H9 (cell line): ENCODE data around the gene CDYL2. TPM values are rescaled to one million over a fixed set of nuclear protein-coding genes. Genes with fewer than 3 reads are reported as not detected.

Source experiments
- DNase-seq: peaks from one replicate; pipeline ENCODE4 v3.0.0-alpha.2; 2017
- H2AFZ ChIP-seq: one replicate; pipeline ENCODE4 v1.6.1; 2013; ENCODE audit warnings: mild to moderate bottlenecking, low read length, control low read depth, moderate library complexity
- H2AK5ac ChIP-seq: 2 replicates; pipeline ENCODE4 v1.6.1; 2013; ENCODE audit warnings: low read length, control low read depth, mixed read lengths; ENCODE audit not compliant: insufficient read length
- H2BK120ac ChIP-seq: one replicate; pipeline ENCODE4 v1.6.1; 2013; ENCODE audit warnings: low read depth, mild to moderate bottlenecking, low read length, control low read depth, inconsistent platforms; ENCODE audit not compliant: poor library complexity, severe bottlenecking
- H2BK12ac ChIP-seq: 2 replicates; pipeline ENCODE4 v1.6.1; 2013; ENCODE audit warnings: low read length, control low read depth, mixed read lengths, low read depth; ENCODE audit not compliant: insufficient read length
- H2BK15ac ChIP-seq: 2 replicates; pipeline ENCODE4 v1.6.1; 2013; ENCODE audit warnings: low read depth, low read length, control low read depth
- H2BK20ac ChIP-seq: one replicate; pipeline ENCODE4 v1.6.1; 2013; ENCODE audit warnings: low read depth, mild to moderate bottlenecking, low read length, control low read depth, inconsistent platforms; ENCODE audit not compliant: poor library complexity, severe bottlenecking
- H2BK5ac ChIP-seq: 2 replicates; pipeline ENCODE4 v1.6.1; 2013; ENCODE audit warnings: low read length, control low read depth, mixed read lengths; ENCODE audit not compliant: insufficient read length
- H3K14ac ChIP-seq: 2 replicates; pipeline ENCODE4 v1.6.1; 2013; ENCODE audit warnings: low read length, control low read depth; ENCODE audit not compliant: insufficient read depth
- H3K18ac ChIP-seq: 2 replicates; pipeline ENCODE4 v1.6.1; 2013; ENCODE audit warnings: low read depth, mild to moderate bottlenecking, mixed read lengths, low read length, control low read depth; ENCODE audit not compliant: insufficient read length
- H3K23ac ChIP-seq: 2 replicates; pipeline ENCODE4 v1.6.1; 2013; ENCODE audit warnings: low read length, control low read depth, mixed read lengths, low read depth; ENCODE audit not compliant: insufficient read length
- H3K23me2 ChIP-seq: 2 replicates; pipeline ENCODE4 v1.6.1; 2013; ENCODE audit warnings: low read depth, mild to moderate bottlenecking, mixed read lengths, low read length, control low read depth; ENCODE audit not compliant: insufficient read length, poor library complexity, severe bottlenecking
- H3K27ac ChIP-seq: 2 replicates; pipeline ENCODE4 v1.5.1; 2013; ENCODE audit warnings: low read length, control low read depth, mixed read lengths, low read depth; ENCODE audit not compliant: insufficient read length
- H3K27me3 ChIP-seq: 2 replicates; pipeline ENCODE4 v1.6.1; 2013; ENCODE audit warnings: low read length, control low read depth, inconsistent platforms; ENCODE audit not compliant: insufficient read depth
- H3K4ac ChIP-seq: 2 replicates; pipeline ENCODE4 v1.6.1; 2013; ENCODE audit warnings: low read depth, mild to moderate bottlenecking, control low read depth, inconsistent platforms, low read length, moderate library complexity
- H3K4me1 ChIP-seq: 2 replicates; pipeline ENCODE4 v1.6.1; 2013; ENCODE audit warnings: low read length, control low read depth, inconsistent platforms; ENCODE audit not compliant: insufficient read depth
- H3K4me2 ChIP-seq: 2 replicates; pipeline ENCODE4 v1.6.1; 2013; ENCODE audit warnings: low read length, control low read depth, mixed read lengths; ENCODE audit not compliant: insufficient read length, insufficient read depth
- H3K56ac ChIP-seq: 2 replicates; pipeline ENCODE4 v1.6.1; 2013; ENCODE audit warnings: low read depth, mild to moderate bottlenecking, mixed read lengths, low read length, control low read depth; ENCODE audit not compliant: insufficient read length
- H3K79me1 ChIP-seq: 2 replicates; pipeline ENCODE4 v1.6.1; 2013; ENCODE audit warnings: low read depth, mild to moderate bottlenecking, moderate library complexity, low read length, control low read depth, inconsistent platforms; ENCODE audit not compliant: insufficient read depth, poor library complexity, severe bottlenecking
- H3K79me2 ChIP-seq: 2 replicates; pipeline ENCODE4 v1.6.1; 2013; ENCODE audit warnings: low read length, control low read depth, inconsistent platforms; ENCODE audit not compliant: insufficient read depth
- H3K9ac ChIP-seq: 2 replicates; pipeline ENCODE4 v1.6.1; 2013; ENCODE audit warnings: low read length, control low read depth, mixed read lengths; ENCODE audit not compliant: insufficient read length; ENCODE audit errors: extremely low read depth
- H3K9me3 ChIP-seq: one replicate; pipeline ENCODE4 v1.6.1; 2013; ENCODE audit warnings: low read depth, low read length, inconsistent platforms; ENCODE audit not compliant: control insufficient read depth
- H3T11ph ChIP-seq: one replicate; pipeline ENCODE4 v1.6.1; 2013; ENCODE audit warnings: mild to moderate bottlenecking, low read length, control low read depth, inconsistent platforms
- H4K20me1 ChIP-seq: one replicate; pipeline ENCODE4 v1.6.1; 2013; ENCODE audit not compliant: control insufficient read depth, insufficient read length, insufficient read depth
- H4K5ac ChIP-seq: 2 replicates; pipeline ENCODE4 v1.6.1; 2013; ENCODE audit warnings: low read depth, mild to moderate bottlenecking, mixed read lengths, low read length, control low read depth; ENCODE audit not compliant: insufficient read length
- H4K8ac ChIP-seq: replicated peaks from 2 replicates; pipeline ENCODE4 v1.6.1; 2013; ENCODE audit warnings: low read length, control low read depth, mixed read lengths, low read depth; ENCODE audit not compliant: insufficient read length
- H4K91ac ChIP-seq: 2 replicates; pipeline ENCODE4 v1.6.1; 2013; ENCODE audit warnings: low read depth, mild to moderate bottlenecking, moderate library complexity, mixed read lengths, low read length, control low read depth; ENCODE audit not compliant: insufficient read length
- H3K27ac Mint-ChIP-seq, 3 experiments: 2 replicates in 2 of 3; 3 replicates in 1 of 3; pipeline ENCODE4 v1.8.0; 2020 to 2021; ENCODE audit warnings: mixed read lengths in 3 of 3, mild to moderate bottlenecking in 1 of 3, moderate library complexity in 1 of 3
- H3K27me3 Mint-ChIP-seq: 2 replicates; pipeline ENCODE4 v1.8.0; 2021; ENCODE audit warnings: low read depth, mild to moderate bottlenecking, moderate library complexity, mixed read lengths
- H3K36me3 Mint-ChIP-seq, 3 experiments: 2 replicates in 2 of 3; 3 replicates in 1 of 3; pipeline ENCODE4 v1.8.0; 2020 to 2021; ENCODE audit warnings: low read depth in 3 of 3, mixed read lengths in 3 of 3; ENCODE audit not compliant: insufficient read depth in 1 of 3
- H3K4me1 Mint-ChIP-seq, 2 experiments: 2 replicates each; pipeline ENCODE4 v1.8.0; 2020; ENCODE audit warnings: mixed read lengths in 2 of 2
- H3K4me3 Mint-ChIP-seq, 2 experiments: 2 replicates in 1 of 2; 3 replicates in 1 of 2; pipeline ENCODE4 v1.8.0; 2020 to 2021; ENCODE audit warnings: mild to moderate bottlenecking in 2 of 2, mixed read lengths in 2 of 2, moderate library complexity in 1 of 2
- H3K9me3 Mint-ChIP-seq, 2 experiments: 2 replicates in 1 of 2; 3 replicates in 1 of 2; pipeline ENCODE4 v1.8.0; 2020; ENCODE audit warnings: mild to moderate bottlenecking in 2 of 2, mixed read lengths in 2 of 2, moderate library complexity in 1 of 2
- whole genome bisulfite sequencing: extraction: QIAGEN DNeasy Blood & Tissue Kit; methylation state at CpG from one replicate; pipeline ENCODE4 v1.1.7; 2013; ENCODE audit warnings: missing lambda C conversion rate, low lambda C conversion rate, mixed read lengths; ENCODE audit not compliant: insufficient read length; ENCODE audit errors: extremely low coverage; 5-methylcytosine and 5-hydroxymethylcytosine counted together
- total RNA-seq: library from RNA; stranded (reverse); gene quantifications from 2 replicates; pipeline ENCODE4 v1.2.1, GENCODE V29; 2021
- TF ChIP-seq, protein P1 (sequence below): fragments of 200-600 bp; sonication (generic); conservative IDR thresholded peaks from 3 replicates; pipeline ENCODE4 v1.8.0; 2021; ENCODE audit warnings: antibody characterized with exemption, mild to moderate bottlenecking

The CDYL2 gene
- total RNA-seq, 1 experiment from 2014 or later: 4.2 TPM

DNA sequence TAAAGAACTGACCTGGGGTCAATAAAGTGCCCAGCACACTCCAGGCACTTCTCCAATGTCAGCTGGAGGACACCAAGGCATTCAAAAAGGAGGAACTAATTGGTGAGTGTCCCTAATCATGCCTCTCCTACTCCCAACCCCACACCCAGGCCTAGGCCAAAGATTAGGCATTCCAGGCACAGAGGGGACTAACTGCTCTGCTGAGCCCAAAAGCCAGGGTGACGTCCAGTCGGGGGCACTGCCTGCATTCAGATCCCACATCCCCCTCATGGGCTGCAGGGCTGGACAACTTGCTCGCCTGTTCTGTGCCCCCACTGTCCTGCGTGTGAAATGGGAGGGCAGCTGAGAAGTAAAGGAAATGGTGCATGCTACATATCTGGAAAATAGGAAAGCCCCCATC is 148.2 kb downstream of the CDYL2 start:
- H2AK5ac ChIP-seq: no peak overlapping the region
- H3K14ac ChIP-seq: no peak overlapping the region
- H3T11ph ChIP-seq: no peak overlapping the region
- Mint-ChIP-seq H3K4me3 (no peak overlapping the region), H3K4me1 (0 out of 4 replicates have a peak, but pooled peaks cover 0 to 4% of the 10 kb centered on the region in 2 experiments), H3K27me3 (peaks cover 3% of the 10 kb centered on the region; the same call in 1 of the 2 replicates), H3K36me3 (peaks cover 0 to 5% (median 0%) of the 10 kb centered on the region in 3 experiments; a peak in 1 of 7 replicates), H3K9me3 (peaks cover 10 to 12% of the 10 kb centered on the region in 2 experiments; a peak in 4 of 5 replicates), H3K27ac (no peak overlapping the region)
- H3K79me1 ChIP-seq: no peaks in the 10 kb centered on the region
- no peak overlapping the region for H2BK12ac ChIP-seq
- no peak overlapping the region for H2BK15ac ChIP-seq
- no peak for DNase-seq
- no peak overlapping the region for H2AFZ ChIP-seq
- no peak overlapping the region for H2BK20ac ChIP-seq
- no peak overlapping the region for H2BK5ac ChIP-seq
- H3K27ac ChIP-seq: no peak overlapping the region
- H3K79me2 ChIP-seq: no peaks in the 10 kb centered on the region
- no peak overlapping the region for H3K23ac ChIP-seq
- H3K27me3 ChIP-seq: no peaks in the 10 kb centered on the region
- H4K5ac ChIP-seq: no peak overlapping the region
- WGBS: no CpG with 5 or more reads among the region's 4 CpGs
- no peak overlapping the region for H3K4ac ChIP-seq
- no peak overlapping the region for H3K9ac ChIP-seq
- TF ChIP-seq, protein P1, sequence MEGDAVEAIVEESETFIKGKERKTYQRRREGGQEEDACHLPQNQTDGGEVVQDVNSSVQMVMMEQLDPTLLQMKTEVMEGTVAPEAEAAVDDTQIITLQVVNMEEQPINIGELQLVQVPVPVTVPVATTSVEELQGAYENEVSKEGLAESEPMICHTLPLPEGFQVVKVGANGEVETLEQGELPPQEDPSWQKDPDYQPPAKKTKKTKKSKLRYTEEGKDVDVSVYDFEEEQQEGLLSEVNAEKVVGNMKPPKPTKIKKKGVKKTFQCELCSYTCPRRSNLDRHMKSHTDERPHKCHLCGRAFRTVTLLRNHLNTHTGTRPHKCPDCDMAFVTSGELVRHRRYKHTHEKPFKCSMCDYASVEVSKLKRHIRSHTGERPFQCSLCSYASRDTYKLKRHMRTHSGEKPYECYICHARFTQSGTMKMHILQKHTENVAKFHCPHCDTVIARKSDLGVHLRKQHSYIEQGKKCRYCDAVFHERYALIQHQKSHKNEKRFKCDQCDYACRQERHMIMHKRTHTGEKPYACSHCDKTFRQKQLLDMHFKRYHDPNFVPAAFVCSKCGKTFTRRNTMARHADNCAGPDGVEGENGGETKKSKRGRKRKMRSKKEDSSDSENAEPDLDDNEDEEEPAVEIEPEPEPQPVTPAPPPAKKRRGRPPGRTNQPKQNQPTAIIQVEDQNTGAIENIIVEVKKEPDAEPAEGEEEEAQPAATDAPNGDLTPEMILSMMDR: no peak
- no peak overlapping the region for H2BK120ac ChIP-seq
- no peaks in the 10 kb centered on the region for H3K9me3 ChIP-seq
- H3K4me2 ChIP-seq: no peak overlapping the region
- H3K23me2 ChIP-seq: no peaks in the 10 kb centered on the region
- no peaks in the 10 kb centered on the region for H3K4me1 ChIP-seq
- no peak overlapping the region for H4K91ac ChIP-seq
- no peak overlapping the region for H3K56ac ChIP-seq
- H4K20me1 ChIP-seq: no peaks in the 10 kb centered on the region
- no peak overlapping the region for H3K18ac ChIP-seq
- no peak overlapping the region for H4K8ac ChIP-seq
